ENCODE results near the gene CCL20.
"Not testable (repeated sequence)": the region's sequence is repeated elsewhere in the genome, so short reads cannot be mapped to it uniquely, and the experiment has no call there.

The CCL20 gene

DNA sequence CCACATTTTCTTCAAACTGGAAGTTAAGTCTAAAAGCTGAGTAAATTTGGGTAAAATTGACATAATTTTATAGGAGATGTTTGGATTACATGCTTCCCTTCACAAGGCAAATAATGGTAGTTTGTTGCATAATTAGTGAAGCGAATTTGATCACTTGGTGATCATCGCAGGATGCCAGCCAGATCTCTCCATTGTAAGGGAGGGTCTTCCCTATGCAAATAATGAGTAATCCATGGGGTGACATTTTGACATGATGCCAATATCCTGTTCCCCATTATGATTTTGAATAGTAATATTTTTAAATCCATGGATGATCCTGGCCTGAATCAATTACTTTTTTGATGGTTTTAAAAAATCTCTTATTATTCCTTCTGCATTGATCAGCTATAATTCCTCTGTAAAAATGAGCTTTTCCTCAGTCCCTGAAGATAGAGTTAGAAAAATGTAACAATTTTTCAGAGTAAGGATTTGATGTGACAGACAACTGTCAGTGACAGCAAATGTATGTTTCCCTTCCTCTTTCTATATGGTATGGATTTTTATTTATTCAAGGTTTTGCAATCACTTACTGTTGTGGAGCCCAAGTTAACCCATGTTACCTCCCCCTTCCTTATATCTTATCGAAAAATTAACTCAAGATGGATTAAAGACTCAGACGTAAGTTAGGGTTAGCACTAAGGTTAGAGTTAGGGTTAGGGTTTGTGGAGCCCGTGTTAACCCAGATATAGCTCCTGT, 21.4 kb downstream of the CCL20 start:
- DNase-seq: no peak

DNA sequence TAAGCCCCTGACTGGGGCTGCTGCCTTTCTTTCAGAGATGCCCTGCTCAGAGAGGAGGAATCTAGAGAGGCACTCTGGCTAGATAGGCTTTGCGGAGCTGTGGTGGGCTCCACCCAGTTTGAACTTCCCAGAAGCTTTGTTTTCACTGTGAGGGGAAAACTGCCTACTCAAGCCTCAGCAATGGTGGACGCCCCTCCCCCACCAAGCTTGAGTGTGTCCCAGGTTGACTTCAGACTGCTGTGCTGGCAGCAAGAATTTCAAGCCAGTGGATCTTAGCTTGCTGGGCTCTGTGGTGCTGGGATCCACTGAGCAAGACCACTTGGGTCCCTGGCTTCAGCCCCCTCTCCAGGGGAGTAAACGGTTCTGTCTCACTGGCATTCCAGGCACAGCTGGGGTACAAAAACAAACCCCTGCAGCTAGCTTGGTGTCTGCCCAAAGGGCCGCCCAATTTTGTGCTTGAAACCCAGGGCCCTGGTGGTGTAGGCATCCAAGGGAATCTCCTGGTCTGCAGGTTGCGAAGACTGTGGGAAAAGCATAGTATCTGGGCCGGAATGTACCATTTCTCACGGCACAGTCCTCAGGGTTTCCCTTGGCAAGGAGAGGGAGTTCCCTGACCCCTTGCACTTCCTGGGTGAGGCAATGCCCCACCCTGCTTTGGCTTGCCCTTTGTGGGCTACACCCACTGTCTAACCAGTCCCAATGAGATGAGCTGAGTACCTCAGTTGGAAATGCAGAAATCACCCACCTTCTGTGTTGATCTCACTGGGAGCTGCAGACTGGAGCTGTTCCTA, 25.9 kb downstream of the CCL20 start:
- DNase-seq: not testable (repeated sequence)

DNA sequence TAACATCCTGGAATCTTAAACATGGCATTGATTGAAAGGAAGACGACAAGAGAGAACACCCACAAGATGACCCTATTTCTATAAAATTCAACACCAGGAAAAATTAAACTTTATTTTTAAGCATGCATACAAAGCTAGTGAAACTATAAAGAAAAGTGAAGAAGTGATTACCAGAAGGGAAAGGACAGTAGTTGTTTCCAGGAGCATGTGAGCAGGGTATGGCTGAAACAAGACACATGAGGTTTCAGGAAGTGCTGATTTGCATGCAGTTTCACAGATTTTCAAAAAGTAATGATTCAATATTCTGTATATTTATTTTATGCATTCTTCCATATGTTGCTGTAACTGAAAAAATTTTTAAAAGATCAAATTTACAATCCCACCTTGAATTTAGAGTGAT, 33.2 kb downstream of the CCL20 start:
- DNase-seq: no peak

DNA sequence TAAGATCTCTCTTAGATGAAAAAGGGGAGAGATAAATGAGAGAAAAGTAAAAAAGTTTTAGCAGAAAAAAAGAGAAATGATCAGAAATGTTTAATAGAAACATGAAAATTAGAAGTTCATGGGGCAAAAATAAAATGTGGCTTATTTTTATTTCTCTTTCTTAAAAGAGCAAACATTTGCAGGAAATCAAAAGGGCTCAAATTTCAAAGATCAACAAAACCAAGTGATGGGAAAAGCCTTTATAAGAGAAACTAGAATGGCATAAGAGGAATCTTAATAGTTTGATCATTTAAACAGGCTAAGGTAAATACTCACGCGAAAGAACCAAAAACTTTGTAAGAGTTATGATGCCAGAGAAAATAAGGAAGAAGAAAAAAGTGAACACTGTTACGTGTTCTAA, 34.5 kb downstream of the CCL20 start:
- no peak for DNase-seq

DNA sequence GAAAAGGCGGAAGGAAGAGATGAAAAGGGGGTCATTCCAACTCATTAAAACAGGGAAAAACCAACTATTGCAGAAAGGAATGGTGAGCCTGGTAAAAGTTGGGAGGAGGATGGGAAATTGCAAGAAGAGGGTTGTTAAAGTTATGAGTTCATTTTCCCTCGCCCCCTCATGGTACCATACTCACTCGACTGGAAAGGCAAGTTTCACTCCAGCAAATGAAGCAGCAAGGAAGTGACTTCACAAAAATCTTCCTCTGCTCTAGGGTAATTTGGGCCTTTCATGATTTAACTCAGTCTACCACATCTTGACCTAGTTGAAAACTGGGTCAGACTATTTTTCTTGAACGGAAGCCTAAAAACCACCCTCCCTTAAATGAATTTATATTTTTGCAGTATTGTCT, 34.9 kb downstream of the CCL20 start:
- no peak for DNase-seq

DNA sequence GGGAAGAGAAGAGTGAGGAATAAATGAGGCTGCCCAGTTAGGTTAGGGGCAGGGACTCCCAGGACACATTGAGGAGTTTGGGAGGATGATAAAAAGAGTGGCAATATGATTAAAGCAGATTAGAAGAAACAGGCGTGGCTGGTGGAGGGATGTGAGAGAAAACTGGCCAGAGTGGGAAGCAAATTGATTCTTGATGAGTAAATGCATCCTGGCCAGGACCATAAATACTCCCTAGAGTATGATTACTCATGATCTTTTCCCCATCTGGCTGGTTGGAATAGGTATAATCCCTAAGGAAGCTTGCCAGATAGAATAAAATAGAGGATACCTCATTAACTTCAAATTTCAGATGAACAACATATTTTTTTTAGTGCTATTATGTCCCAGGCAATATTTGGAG, 36.3 kb downstream of the CCL20 start:
- no peak for DNase-seq

DNA sequence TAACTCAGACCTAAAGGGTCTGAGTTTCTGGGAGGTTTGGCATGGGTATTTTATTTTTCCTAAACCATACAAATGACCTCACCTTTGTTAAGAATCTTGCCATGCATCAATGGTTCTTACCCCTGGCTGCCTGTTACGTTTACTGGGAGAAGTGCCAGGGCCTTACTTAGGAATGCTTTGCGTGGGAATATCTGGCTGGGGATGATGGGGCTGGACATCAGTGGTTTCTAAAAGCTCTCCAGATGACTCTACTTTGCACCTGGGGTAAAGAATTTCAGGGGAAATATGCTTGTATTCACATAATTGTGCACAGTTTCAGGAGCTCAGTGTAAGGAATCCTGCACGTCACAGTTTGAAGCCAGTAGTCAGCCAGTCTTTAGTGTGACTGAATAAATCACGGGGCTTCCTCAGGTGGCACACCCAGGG, 39.6 kb downstream of the CCL20 start:
- DNase-seq: no peak

DNA sequence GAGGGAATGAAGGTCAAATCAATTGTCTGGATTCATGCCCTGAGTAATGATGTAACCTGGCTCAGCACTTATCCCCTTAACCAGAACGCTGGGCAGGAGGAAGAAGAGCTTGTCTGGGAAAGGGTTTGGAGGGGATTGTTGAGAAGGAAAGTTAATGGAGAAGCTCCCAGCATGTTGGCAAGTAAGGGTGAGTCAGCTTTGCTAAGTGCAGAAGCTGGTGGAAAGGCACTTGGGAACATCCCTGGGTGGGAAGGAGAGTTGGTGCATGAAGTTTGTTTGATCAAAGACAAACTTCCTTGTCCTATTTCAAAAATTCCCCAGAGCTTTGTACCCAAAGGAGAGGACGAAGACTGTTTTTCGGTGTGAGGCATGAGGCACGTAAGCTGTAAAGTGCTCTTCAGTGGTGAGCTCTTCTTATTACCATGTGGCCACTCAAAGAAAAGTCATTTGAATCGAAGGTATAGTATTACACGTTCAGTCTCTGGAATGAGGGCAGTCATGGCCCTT, 40.2 kb downstream of the CCL20 start:
- DNase-seq: no peak

DNA sequence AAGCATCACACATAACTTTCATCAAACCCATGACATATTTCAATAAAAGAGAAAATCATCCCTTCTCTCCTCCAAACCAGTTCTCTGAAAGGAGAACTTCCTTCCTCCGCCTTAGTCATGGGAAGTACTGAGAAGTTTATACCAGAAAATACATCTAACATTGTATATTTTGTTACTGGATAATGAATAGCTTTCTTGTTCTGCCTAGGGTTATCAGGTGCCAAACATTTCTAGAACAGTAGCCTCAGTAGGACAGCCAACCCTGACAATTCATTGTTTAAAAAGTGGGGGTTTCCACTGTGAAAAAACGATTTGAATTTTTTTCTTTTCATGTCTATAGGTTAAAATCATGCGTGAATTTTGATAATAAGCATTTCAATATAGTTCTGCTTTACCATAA, 41.8 kb downstream of the CCL20 start:
- DNase-seq: no peak

DNA sequence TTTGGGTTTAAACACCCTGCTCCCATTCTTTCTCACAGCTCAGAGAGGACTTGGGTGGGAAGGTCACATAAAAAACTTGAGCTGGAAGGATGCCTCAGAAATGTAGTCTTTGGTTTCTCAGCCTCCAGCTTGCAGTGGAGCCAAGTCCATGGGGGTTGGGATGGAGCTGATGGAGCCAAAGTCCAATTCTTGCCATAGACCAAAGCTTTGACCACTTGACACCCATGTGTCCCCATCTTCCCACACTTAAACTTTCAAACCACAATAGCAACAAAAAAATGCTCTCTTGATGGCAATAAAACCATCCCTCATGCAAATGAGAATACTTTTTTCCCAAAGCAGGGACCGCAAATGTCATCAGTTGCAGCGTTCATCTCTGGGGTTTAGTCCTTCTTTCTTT, 43.1 kb downstream of the CCL20 start:
- DNase-seq: no peak

DNA sequence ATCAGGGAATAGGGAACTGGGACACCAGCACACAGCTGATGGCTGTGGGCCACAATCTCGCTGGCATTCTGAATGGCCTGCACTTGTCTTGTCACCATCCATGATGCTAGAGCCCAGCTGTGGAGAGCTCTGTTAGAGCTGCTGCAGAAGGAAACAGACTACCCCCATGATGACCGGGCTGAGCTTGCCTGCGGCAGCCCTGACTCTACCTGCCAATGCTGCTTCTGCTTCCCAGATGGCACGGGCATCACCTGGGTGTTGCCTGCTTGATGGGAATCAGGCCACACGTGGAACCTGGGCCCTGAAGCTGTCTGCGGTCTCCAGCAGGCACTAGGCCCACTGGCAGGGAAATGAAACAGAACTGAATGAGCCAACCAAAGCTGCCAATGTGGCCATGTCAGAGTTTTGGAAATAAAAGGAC, 46.6 kb downstream of the CCL20 start:
- DNase-seq: no peak

DNA sequence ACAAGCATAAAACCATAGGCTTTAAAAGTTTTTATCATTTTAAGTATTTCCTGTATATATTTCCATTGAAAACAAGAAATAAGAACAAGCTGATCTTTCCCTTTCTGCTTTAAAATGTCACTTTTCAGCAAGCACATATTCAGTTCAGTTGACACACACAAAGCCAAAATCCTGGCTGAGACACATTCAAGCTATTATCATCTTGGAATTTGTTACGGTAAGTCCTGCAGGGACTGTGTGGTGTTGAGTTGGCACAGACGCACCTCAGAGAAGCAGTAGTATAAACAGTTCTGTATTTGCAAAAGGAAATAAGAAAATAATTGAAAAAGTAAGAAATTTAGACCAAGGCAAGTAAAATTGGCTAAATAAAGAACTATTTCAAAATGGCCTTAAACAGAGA, 47.4 kb downstream of the CCL20 start:
- DNase-seq: no peak

DNA sequence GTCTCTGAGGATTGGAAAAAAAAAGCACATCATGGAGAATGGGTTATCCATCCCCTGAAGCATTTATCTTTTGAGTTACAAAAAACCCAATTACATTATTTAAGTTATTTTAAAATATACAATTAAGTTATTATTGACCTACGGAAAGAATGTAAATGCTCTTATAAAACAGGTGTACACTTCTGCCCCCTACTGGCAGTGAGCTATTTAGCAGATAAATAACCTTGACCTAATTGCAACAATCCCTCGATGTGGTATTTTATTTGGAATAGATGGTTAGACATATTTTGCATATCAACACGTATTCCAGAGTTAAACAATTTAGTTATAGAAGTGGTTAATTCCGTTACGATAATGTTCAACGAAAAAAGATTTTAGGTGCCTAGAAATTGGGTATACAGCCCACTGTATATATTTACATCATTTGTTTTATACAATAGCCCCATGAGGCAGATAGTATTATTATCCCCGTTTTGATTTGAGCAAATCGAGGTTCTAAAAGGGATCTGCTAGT, 48.6 kb downstream of the CCL20 start:
- peak; percentile 12 for DNase-seq

DNA sequence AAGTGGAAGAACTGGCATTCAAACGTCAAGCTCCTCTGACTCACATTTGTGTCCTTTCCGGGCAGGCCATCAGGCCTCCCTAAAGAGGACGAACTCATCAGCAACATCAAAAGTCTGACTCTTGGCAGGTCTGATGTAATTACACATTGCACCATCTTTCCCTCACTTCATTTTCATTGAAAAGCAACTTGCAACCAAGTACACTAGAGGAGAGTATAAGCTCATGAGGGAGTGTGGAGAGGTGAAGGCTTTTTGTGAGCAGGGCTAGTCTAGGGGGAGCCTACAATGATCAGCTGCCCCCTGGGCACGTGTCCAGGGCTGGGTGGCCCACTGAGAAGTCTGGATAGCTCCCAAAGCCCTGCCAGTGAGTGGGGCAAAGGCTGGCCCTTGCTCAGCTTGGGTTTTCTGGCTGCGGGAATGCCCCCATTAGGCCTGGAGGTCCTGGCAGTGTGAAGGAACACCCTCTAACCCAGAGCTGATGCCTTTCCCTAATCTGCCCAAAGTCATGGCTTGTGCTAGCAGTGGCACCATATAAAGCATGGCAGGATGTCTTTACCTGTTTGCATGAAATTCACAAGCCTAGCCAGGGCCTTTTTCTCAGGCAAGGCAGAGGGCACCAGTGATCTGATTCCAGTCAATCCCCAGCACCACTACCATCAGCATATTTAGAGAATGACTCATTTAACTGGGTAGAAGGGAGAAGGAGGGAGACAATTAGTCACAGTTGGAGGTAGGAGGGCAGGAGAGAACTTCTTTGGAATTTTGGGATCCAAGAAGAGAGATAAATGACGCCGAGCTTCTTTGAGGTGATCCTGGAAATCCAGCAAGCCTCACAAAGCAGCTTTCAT, 49.3 kb downstream of the CCL20 start:
- no peak for DNase-seq

DNA sequence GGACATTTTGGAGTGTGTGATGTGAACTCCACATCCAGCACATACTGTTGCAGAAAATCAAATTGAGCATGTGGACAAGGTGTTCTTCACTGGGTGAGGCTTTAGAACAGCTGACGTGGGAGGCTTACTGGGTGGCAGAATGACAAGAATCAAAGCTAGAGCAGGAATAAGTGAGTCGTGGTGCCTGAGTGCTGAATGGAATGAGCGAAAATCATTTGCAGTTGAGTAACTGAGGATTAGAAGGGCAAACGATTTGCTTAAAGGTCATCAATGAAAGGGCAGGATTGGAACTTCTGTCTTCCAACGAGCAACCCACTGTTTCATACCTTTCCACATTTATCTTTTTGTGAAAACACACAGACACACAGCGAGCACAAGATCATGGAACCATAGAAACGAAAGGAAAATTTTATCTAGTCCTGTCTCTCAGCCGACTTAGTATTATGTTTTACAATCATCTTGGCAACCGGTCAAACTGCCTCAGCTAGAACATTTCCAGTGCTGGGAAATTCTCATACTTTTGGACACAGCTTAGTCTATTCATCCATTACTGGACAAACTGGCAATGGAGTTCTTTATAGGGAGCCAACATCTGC, 50.6 kb downstream of the CCL20 start:
- DNase-seq: no peak

DNA sequence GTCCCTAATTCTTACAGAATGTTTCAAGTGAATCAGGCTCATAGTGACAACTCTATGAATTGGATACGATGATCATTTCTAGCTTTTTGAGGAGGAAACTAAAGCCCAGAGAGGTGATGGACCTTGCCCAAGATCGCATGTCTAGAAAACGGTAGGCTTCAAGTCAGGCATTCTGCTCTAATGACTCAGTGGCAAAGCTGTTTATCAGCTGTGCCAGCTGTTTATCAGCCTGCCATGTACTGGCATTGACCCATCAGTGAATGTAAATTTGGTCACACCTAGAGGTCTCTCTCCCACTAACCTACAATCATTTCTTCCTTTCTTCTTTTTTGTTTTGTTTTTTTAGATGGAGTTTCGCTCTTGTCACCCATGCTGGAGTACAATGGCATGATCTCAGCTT, 51.6 kb downstream of the CCL20 start:
- no peak for DNase-seq
